HEK293 (cell line): ENCODE data around the gene ANO2.

ENCODE experiments used
- CTCF ChIA-PET: fragments of 350-600 bp; formaldehyde crosslinking; extraction: SDS; loops from one replicate; lab custom pipeline; 2021; ENCODE audit warnings: antibody characterized with exemption; lab: Yijun Ruan, JAX
- POLR2A ChIA-PET: fragments of 300-600 bp; formaldehyde crosslinking; extraction: SDS; loops from one replicate; lab custom pipeline; 2020; ENCODE audit warnings: antibody characterized with exemption, inconsistent platforms; lab: Yijun Ruan, JAX
- H3K27ac ChIP-seq: fragments of 200-500 bp; sonication (Bioruptor generic); 2 replicates; pipeline ENCODE4 v1.5.1; 2014; ENCODE audit warnings: low read depth, low read length, control low read depth, inconsistent platforms; ENCODE audit errors: extremely low read depth
- H3K36me3 ChIP-seq, 2 experiments: fragments of 200-500 bp in 1 of 2; sonication (Bioruptor generic) in 1 of 2; 1 replicate in 1 of 2; 2 replicates in 1 of 2; pipeline ENCODE4 v1.5.1; 2014 to 2017; ENCODE audit warnings: inconsistent platforms in 2 of 2, low read length in 2 of 2; ENCODE audit not compliant: control insufficient read depth in 2 of 2, insufficient read depth in 1 of 2
- H3K4me1 ChIP-seq: fragments of 200-500 bp; sonication (Bioruptor generic); 2 replicates; pipeline ENCODE4 v1.5.1; 2014; ENCODE audit warnings: mild to moderate bottlenecking, low read length, inconsistent platforms; ENCODE audit not compliant: control insufficient read depth, insufficient read depth
- H3K4me3 ChIP-seq: 2 replicates; pipeline ENCODE4 v1.5.1; 2011; ENCODE audit warnings: low read depth, mild to moderate bottlenecking, control low read depth, low read length, moderate library complexity
- H3K9me3 ChIP-seq: fragments of 200-500 bp; sonication (Bioruptor generic); 2 replicates; pipeline ENCODE4 v1.5.1; 2014; ENCODE audit warnings: low read depth, low read length, inconsistent platforms; ENCODE audit not compliant: control insufficient read depth, insufficient read depth
- EGR2 ChIP-seq: fragments of 450-650 bp; formaldehyde crosslinking; IDR thresholded peaks from 2 replicates; pipeline ENCODE4 v1.5.1; 2016; ENCODE audit warnings: low read depth, missing biosample characterization, missing genetic modification characterization
- KLF10 ChIP-seq: fragments of 450-650 bp; IDR thresholded peaks from 2 replicates; pipeline ENCODE4 v1.5.1; 2018; ENCODE audit warnings: missing biosample characterization, mild to moderate bottlenecking, missing genetic modification characterization
- ZFP69B ChIP-seq: fragments of 450-650 bp; formaldehyde crosslinking; IDR thresholded peaks from 2 replicates; pipeline ENCODE4 v1.5.1; 2016; ENCODE audit warnings: missing biosample characterization, missing genetic modification characterization
- ZIC2 ChIP-seq: fragments of 450-650 bp; formaldehyde crosslinking; IDR thresholded peaks from 2 replicates; pipeline ENCODE4 v1.5.1; 2016; ENCODE audit warnings: missing biosample characterization, missing genetic modification characterization
- ZNF221 ChIP-seq: fragments of 450-650 bp; formaldehyde crosslinking; IDR thresholded peaks from 2 replicates; pipeline ENCODE4 v1.5.1; 2017; ENCODE audit warnings: missing biosample characterization, missing genetic modification characterization, borderline replicate concordance
- ZNF423 ChIP-seq: fragments of 450-650 bp; formaldehyde crosslinking; IDR thresholded peaks from 2 replicates; pipeline ENCODE4 v1.5.1; 2016; ENCODE audit warnings: missing biosample characterization, missing genetic modification characterization
- ZNF514 ChIP-seq: fragments of 450-650 bp; formaldehyde crosslinking; IDR thresholded peaks from 2 replicates; pipeline ENCODE4 v1.5.1; 2016; ENCODE audit warnings: missing biosample characterization, missing genetic modification characterization
- ZNF561 ChIP-seq: fragments of 450-650 bp; IDR thresholded peaks from 2 replicates; pipeline ENCODE4 v1.5.1; 2018; ENCODE audit warnings: missing biosample characterization, missing genetic modification characterization, borderline replicate concordance
- ZNF610 ChIP-seq: fragments of 450-650 bp; formaldehyde crosslinking; IDR thresholded peaks from 2 replicates; pipeline ENCODE4 v1.5.1; 2016; ENCODE audit warnings: missing biosample characterization, missing genetic modification characterization, borderline replicate concordance
- ZNF626 ChIP-seq: fragments of 450-650 bp; sonication (Bioruptor Pico); formaldehyde crosslinking; IDR thresholded peaks from 2 replicates; pipeline ENCODE4 v1.5.1; 2018; ENCODE audit warnings: missing biosample characterization, missing genetic modification characterization, inconsistent platforms
- ZNF670 ChIP-seq: fragments of 450-650 bp; formaldehyde crosslinking; IDR thresholded peaks from 2 replicates; pipeline ENCODE4 v1.5.1; 2016; ENCODE audit warnings: missing biosample characterization, missing genetic modification characterization, low read depth
- ZNF692 ChIP-seq: fragments of 450-650 bp; formaldehyde crosslinking; IDR thresholded peaks from 2 replicates; pipeline ENCODE4 v1.5.1; 2016; ENCODE audit warnings: missing biosample characterization, missing genetic modification characterization
- ZNF785 ChIP-seq: fragments of 450-650 bp; formaldehyde crosslinking; IDR thresholded peaks from 2 replicates; pipeline ENCODE4 v1.5.1; 2016; ENCODE audit warnings: missing biosample characterization, missing genetic modification characterization
- ZNF843 ChIP-seq: fragments of 450-650 bp; formaldehyde crosslinking; IDR thresholded peaks from 2 replicates; pipeline ENCODE4 v1.5.1; 2016; ENCODE audit warnings: missing biosample characterization, missing genetic modification characterization
- TF ChIP-seq, protein P1 (sequence below): fragments of 450-650 bp; formaldehyde crosslinking; IDR thresholded peaks from 2 replicates; pipeline ENCODE4 v1.5.1; 2016; ENCODE audit warnings: missing biosample characterization, missing genetic modification characterization
- TF ChIP-seq, protein P2 (sequence below): fragments of 450-650 bp; formaldehyde crosslinking; IDR thresholded peaks from 2 replicates; pipeline ENCODE4 v1.5.1; 2016; ENCODE audit warnings: missing biosample characterization, missing genetic modification characterization
- TF ChIP-seq, protein P3 (sequence below): fragments of 450-650 bp; formaldehyde crosslinking; IDR thresholded peaks from 2 replicates; pipeline ENCODE4 v1.5.1; 2016; ENCODE audit warnings: missing biosample characterization, missing genetic modification characterization

The ANO2 gene

GRCh38 chr12:5615760-5616159, 329.3 kb downstream of the ANO2 start:
- TF ChIP-seq ZNF785 (tag by site-specific recombination): no peak
- TF ChIP-seq ZNF843 (tag by site-specific recombination): no peak
- TF ChIP-seq ZFP69B: no peak
- TF ChIP-seq, protein P1, sequence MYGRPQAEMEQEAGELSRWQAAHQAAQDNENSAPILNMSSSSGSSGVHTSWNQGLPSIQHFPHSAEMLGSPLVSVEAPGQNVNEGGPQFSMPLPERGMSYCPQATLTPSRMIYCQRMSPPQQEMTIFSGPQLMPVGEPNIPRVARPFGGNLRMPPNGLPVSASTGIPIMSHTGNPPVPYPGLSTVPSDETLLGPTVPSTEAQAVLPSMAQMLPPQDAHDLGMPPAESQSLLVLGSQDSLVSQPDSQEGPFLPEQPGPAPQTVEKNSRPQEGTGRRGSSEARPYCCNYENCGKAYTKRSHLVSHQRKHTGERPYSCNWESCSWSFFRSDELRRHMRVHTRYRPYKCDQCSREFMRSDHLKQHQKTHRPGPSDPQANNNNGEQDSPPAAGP (tag by site-specific recombination): no peak
- TF ChIP-seq ZNF221 (tag by site-specific recombination): no peak
- no peak for TF ChIP-seq ZNF610 (tag by site-specific recombination)
- TF ChIP-seq ZNF514 (tag by site-specific recombination): no peak
- TF ChIP-seq EGR2: no peak
- TF ChIP-seq, protein P2, sequence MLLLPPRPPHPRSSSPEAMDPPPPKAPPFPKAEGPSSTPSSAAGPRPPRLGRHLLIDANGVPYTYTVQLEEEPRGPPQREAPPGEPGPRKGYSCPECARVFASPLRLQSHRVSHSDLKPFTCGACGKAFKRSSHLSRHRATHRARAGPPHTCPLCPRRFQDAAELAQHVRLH (tag by site-specific recombination): no peak
- no peak for TF ChIP-seq ZNF423
- TF ChIP-seq, all 188 proteins: peak for 0
- CTCF ChIA-PET: interaction anchor here (1.2 kb wide), 1 partner anchor 60 kb away, joined by 3 read pairs; no protein-coding TSS in a partner anchor
- Histone ChIP-seq H3K27ac (no peak overlapping the region), H3K4me1 (no peaks in the 10 kb centered on the region), H3K36me3 (no peaks in the 10 kb centered on the region), H3K9me3 (no peaks in the 10 kb centered on the region), H3K4me3 (no peak overlapping the region)
- POLR2A ChIA-PET: no interaction called here

DNA sequence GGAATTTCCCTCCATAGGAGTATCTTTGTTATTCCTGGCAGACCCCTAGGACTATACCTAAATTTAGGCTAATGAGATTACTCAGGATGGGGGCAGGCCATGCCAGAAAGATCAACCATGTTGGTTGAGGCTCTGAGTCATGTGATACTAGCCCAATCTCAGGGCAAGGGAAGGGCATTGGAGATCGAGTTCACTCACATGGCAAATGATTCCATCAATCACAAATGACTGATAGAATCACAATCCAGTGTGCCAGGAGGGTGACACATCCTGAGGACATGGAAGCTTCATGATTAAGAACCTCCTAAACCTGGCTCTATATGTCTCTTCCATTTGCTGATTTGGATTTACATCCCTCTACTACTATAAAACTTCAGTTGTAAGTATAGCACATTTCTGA, 330.8 kb downstream of the ANO2 start:
- ChIA-PET POLR2A (no interaction called here), CTCF (no interaction called here)
- Histone ChIP-seq H3K4me1 (no peaks in the 10 kb centered on the region), H3K36me3 (no peaks in the 10 kb centered on the region), H3K4me3 (no peak overlapping the region), H3K9me3 (no peaks in the 10 kb centered on the region), H3K27ac (no peak overlapping the region)
- TF ChIP-seq ZNF626 (tag by site-specific recombination): no peak
- TF ChIP-seq KLF10 (tag by site-specific recombination): no peak

DNA sequence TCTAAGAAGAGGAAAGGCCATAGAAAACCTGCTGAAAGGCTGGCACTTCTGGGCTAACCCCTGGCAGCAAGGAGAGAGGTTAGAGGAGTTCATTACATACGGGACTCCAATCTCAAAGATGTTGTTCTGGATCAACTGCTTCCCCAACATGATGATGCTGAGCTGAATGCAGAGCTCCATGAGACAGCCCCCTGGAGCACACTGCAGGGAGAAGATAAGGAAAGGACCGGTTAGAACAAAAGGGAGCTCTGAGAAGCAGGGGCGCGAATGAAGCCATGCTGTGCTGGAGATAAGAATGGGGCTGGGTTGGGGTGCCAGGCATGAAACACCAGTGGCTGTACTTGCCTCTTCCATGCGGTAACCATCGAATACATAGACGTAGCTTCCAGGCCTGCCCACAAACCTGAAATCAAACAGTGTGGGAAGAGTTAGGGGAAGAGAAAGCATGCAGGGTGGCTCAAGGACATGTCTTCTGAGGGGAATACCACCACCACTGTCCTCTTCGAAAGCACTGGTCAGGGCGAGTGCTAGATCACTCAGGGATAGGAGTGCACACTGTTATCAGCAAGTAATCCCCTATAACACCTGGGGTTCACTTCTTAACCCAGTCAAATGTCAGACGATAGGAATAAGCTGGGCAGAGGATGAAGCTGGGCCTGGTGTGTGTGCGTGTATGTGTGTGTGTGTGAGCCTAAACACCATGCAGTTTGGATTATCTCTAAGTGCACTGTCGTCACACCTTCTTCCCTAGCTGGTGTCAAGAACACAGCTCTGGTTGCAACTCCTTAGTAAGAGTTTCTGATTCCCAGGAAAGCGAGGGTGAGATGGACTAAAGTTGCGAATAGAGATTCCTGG, 332.3 kb downstream of the ANO2 start:
- H3K9me3 ChIP-seq: no peaks in the 10 kb centered on the region
- TF ChIP-seq ZIC2 (tag by site-specific recombination) (peak; percentile 58), ZNF561 (tag by site-specific recombination) (no peak), ZNF692 (tag by site-specific recombination) (no peak), ZNF670 (no peak)
- TF ChIP-seq, protein P3, sequence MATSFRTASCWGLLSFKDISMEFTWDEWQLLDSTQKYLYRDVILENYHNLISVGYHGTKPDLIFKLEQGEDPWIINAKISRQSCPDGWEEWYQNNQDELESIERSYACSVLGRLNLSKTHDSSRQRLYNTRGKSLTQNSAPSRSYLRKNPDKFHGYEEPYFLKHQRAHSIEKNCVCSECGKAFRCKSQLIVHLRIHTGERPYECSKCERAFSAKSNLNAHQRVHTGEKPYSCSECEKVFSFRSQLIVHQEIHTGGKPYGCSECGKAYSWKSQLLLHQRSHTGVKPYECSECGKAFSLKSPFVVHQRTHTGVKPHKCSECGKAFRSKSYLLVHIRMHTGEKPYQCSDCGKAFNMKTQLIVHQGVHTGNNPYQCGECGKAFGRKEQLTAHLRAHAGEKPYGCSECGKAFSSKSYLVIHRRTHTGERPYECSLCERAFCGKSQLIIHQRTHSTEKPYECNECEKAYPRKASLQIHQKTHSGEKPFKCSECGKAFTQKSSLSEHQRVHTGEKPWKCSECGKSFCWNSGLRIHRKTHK: no peak
- ChIA-PET CTCF (interaction anchor here (0.8 to 1.4 kb wide), 2 partner anchors 36 to 38 kb away, joined by 3 read pairs; no protein-coding TSS in a partner anchor), POLR2A (no interaction called here)
- H3K4me3 ChIP-seq: no peak overlapping the region
- H3K27ac ChIP-seq: no peak overlapping the region
- H3K36me3 ChIP-seq: no peaks in the 10 kb centered on the region
- H3K4me1 ChIP-seq: no peaks in the 10 kb centered on the region
